Measurements from ENCODE around the gene ADAD2.

GRCh38 chr16:84178146-84178765 is 12.7 kb upstream of the ADAD2 start:
- TF ChIP-seq POLR2A (IDR thresholded peaks at IDR 0.05; ENCODE audit: low read length) (no peak), GATA1 (IDR thresholded peaks at IDR 0.05; ENCODE audit: low read depth, low read length) (no peak)

All from erythroblast (primary cell).